HCT116 (cell line): ENCODE data around the gene SLC1A6. TPM values are rescaled to one million over a fixed set of nuclear protein-coding genes. Genes with fewer than 3 reads are reported as not detected.

Source experiments
- ATAC-seq: fragments of 200-7000 bp; cut with Tn5 transposase; 2 replicates; pipeline ENCODE4 v1.9.1; 2020; ENCODE audit warnings: mild to moderate bottlenecking, moderate library complexity
- BruUV-seq: library from RNA; stranded (reverse); fragments of 400-500 nt; replicated peaks from 2 replicates; lab custom pipeline; 2021; lab: Mats Ljungman, UMichigan
- CTCF ChIA-PET: fragments of 300-600 bp; sonication (Branson Sonifier 250); formaldehyde crosslinking; loops from one replicate; lab custom pipeline; 2021; ENCODE audit warnings: antibody characterized with exemption; lab: Charles Lee
- POLR2A ChIA-PET: fragments of 300-600, 350-600 bp; sonication (Branson Sonifier 250); formaldehyde crosslinking; loops from one replicate; lab custom pipeline; 2021; ENCODE audit warnings: antibody characterized with exemption; lab: Charles Lee
- RAD21 ChIA-PET, 2 experiments: fragments of 300-600 bp; sonication (Branson Sonifier 250); formaldehyde crosslinking; loops; one replicate each; lab custom pipeline; 2023; ENCODE audit warnings: low total read pairs in 2 of 2; ENCODE audit not compliant: uncharacterized antibody in 2 of 2, unreplicated experiment in 2 of 2, low non-redundant PET in 1 of 2; lab: Charles Lee
- DNase-seq: peaks from one replicate; pipeline ENCODE4 v3.0.0-alpha.2; 2010; ENCODE audit warnings: low read depth, low spot score
- H2AFZ ChIP-seq: fragments of 200-600 bp; shearing (Covaris generic), sonication (generic); 2 replicates; pipeline ENCODE4 v1.6.1; 2017; ENCODE audit warnings: low read depth, mixed run types, mixed read lengths, antibody characterized with exemption, low read length; ENCODE audit not compliant: poor library complexity, severe bottlenecking
- H3K27ac ChIP-seq: 2 replicates; pipeline ENCODE4 v1.5.1; 2012; ENCODE audit warnings: low read depth, low read length
- H3K27me3 ChIP-seq: fragments of 200-600 bp; sonication (generic); 2 replicates; pipeline ENCODE4 v1.6.1; 2016; ENCODE audit warnings: mixed run types, low read length, mixed read lengths; ENCODE audit not compliant: insufficient read depth
- H3K36me3 ChIP-seq, 2 experiments: fragments of 200-500 bp in 1 of 2; fragments of 200-600 bp in 1 of 2; sonication (Bioruptor generic) in 1 of 2; sonication (generic) in 1 of 2; 2 replicates each; pipeline versions ENCODE4 v1.5.1 to v1.6.1; 2014 to 2016; ENCODE audit warnings: low read length in 2 of 2, inconsistent platforms in 1 of 2, mixed read lengths in 1 of 2, mixed run types in 1 of 2; ENCODE audit not compliant: insufficient read depth in 2 of 2, control insufficient read depth in 1 of 2
- H3K4me1 ChIP-seq, 2 experiments: fragments of 200-600 bp in 1 of 2; sonication (generic) in 1 of 2; 2 replicates each; pipeline versions ENCODE4 v1.5.1 to v1.6.1; 2012 to 2017; ENCODE audit warnings: low read length in 2 of 2, inconsistent platforms in 1 of 2, mild to moderate bottlenecking in 1 of 2, mixed read lengths in 1 of 2, mixed run types in 1 of 2, moderate library complexity in 1 of 2; ENCODE audit not compliant: insufficient read depth in 2 of 2, control insufficient read depth in 1 of 2
- H3K4me2 ChIP-seq: fragments of 200-600 bp; sonication (generic); 2 replicates; pipeline ENCODE4 v1.6.1; 2017; ENCODE audit warnings: mixed run types, low read length, mixed read lengths
- H3K4me3 ChIP-seq, 2 experiments: fragments of 200-600 bp in 1 of 2; sonication (generic) in 1 of 2; replicated peaks in 1 of 2; 2 replicates each; pipeline ENCODE4 v1.5.1; 2011 to 2016; ENCODE audit warnings: low read length in 2 of 2, control low read depth in 1 of 2, low read depth in 1 of 2, mild to moderate bottlenecking in 1 of 2, mixed read lengths in 1 of 2, mixed run types in 1 of 2
- H3K79me2 ChIP-seq: fragments of 200-600 bp; sonication (generic); 2 replicates; pipeline ENCODE4 v1.6.1; 2017; ENCODE audit warnings: mild to moderate bottlenecking, mixed run types, low read length, moderate library complexity, mixed read lengths; ENCODE audit not compliant: insufficient read depth
- H3K9ac ChIP-seq: fragments of 200-600 bp; sonication (generic); 2 replicates; pipeline ENCODE4 v1.6.1; 2016; ENCODE audit warnings: low read length, mixed read lengths
- H3K9me2 ChIP-seq: fragments of 200-600 bp; sonication (generic), shearing (Covaris generic); 2 replicates; pipeline ENCODE4 v1.6.1; 2017; ENCODE audit warnings: mixed run types, mild to moderate bottlenecking, moderate library complexity; ENCODE audit not compliant: insufficient read depth
- H3K9me3 ChIP-seq, 2 experiments: fragments of 200-500 bp in 1 of 2; fragments of 200-600 bp in 1 of 2; sonication (Bioruptor generic) in 1 of 2; sonication (generic) in 1 of 2; 2 replicates each; pipeline ENCODE4 v1.6.1; 2014 to 2017; ENCODE audit warnings: low read length in 2 of 2, mixed read lengths in 2 of 2, inconsistent platforms in 1 of 2, low read depth in 1 of 2, mild to moderate bottlenecking in 1 of 2, mixed run types in 1 of 2, moderate library complexity in 1 of 2; ENCODE audit not compliant: control insufficient read depth in 1 of 2, insufficient read depth in 1 of 2
- H4K20me1 ChIP-seq: fragments of 200-600 bp; sonication (generic), shearing (Covaris generic); 2 replicates; pipeline ENCODE4 v1.6.1; 2017; ENCODE audit warnings: mixed run types, mild to moderate bottlenecking, moderate library complexity; ENCODE audit not compliant: insufficient read depth
- CBX3 ChIP-seq: IDR thresholded peaks from 2 replicates; pipeline ENCODE4 v1.6.1; 2012; ENCODE audit warnings: low read depth
- CEBPB ChIP-seq: IDR thresholded peaks from 2 replicates; pipeline ENCODE4 v1.6.1; 2012; ENCODE audit warnings: low read depth
- EGR1 ChIP-seq: IDR thresholded peaks from 2 replicates; pipeline ENCODE4 v1.6.1; 2012; ENCODE audit warnings: low read depth
- EZH2 ChIP-seq: fragments of 200-600 bp; sonication (generic); IDR thresholded peaks from 2 replicates; pipeline ENCODE4 v1.6.1; 2017; ENCODE audit warnings: antibody characterized with exemption, mixed run types
- EZH2phosphoT487 ChIP-seq: fragments of 200-600 bp; IDR thresholded peaks from 2 replicates; pipeline ENCODE4 v1.6.1; 2018; ENCODE audit warnings: antibody characterized with exemption, borderline replicate concordance
- FOSL1 ChIP-seq: IDR thresholded peaks from 2 replicates; pipeline ENCODE4 v1.6.1; 2012; ENCODE audit warnings: low read depth
- JUND ChIP-seq: IDR thresholded peaks from 2 replicates; pipeline ENCODE4 v1.6.1; 2012
- POLR2AphosphoS5 ChIP-seq: IDR thresholded peaks from 2 replicates; pipeline ENCODE4 v1.6.1; 2011; ENCODE audit warnings: mild to moderate bottlenecking, low read depth, low read length, moderate library complexity
- RAD21 ChIP-seq: IDR thresholded peaks from 2 replicates; pipeline ENCODE4 v1.6.1; 2012; ENCODE audit warnings: low read depth, mild to moderate bottlenecking
- SP1 ChIP-seq: IDR thresholded peaks from 2 replicates; pipeline ENCODE4 v1.6.1; 2012; ENCODE audit warnings: low read depth
- TCF7L2 ChIP-seq: IDR thresholded peaks from 2 replicates; pipeline ENCODE4 v1.7.0; 2011; ENCODE audit warnings: borderline replicate concordance, inconsistent platforms; ENCODE audit not compliant: insufficient read depth, insufficient read length; ENCODE audit errors: extremely low read depth
- YY1 ChIP-seq: IDR thresholded peaks from 2 replicates; pipeline ENCODE4 v1.6.1; 2011; ENCODE audit warnings: low read length, low read depth, moderate library complexity, mild to moderate bottlenecking; ENCODE audit not compliant: insufficient replicate concordance; ENCODE audit errors: extremely low read depth
- ZFX ChIP-seq: fragments of 450-650 bp; IDR thresholded peaks from 2 replicates; pipeline ENCODE4 v1.6.1; 2017
- ZNF274 ChIP-seq: fragments of 200-500 bp; sonication (Bioruptor generic); IDR thresholded peaks from 2 replicates; pipeline ENCODE4 v1.6.1; 2014; ENCODE audit warnings: mild to moderate bottlenecking, low read depth, low read length, inconsistent platforms
- intact Hi-C: fragments of 100-400 bp; cut with micrococcal nuclease; formaldehyde crosslinking; loops from 2 replicates; pipeline ENCODE4 v1.10.0; 2022
- total RNA-seq: library from RNA; stranded (reverse); gene quantifications from one replicate; pipeline ENCODE4 v1.2.1, GENCODE V29; 2021; ENCODE audit not compliant: unreplicated experiment
- TF ChIP-seq, protein P1 (sequence below): IDR thresholded peaks from 2 replicates; pipeline ENCODE4 v1.6.1; 2012; ENCODE audit warnings: low read depth
- TF ChIP-seq, protein P2 (sequence below): IDR thresholded peaks from 2 replicates; pipeline ENCODE4 v1.6.1; 2012
- TF ChIP-seq, protein P3 (sequence below): IDR thresholded peaks from 2 replicates; pipeline ENCODE4 v1.6.1; 2011; ENCODE audit warnings: mild to moderate bottlenecking, low read length, moderate library complexity; ENCODE audit not compliant: insufficient replicate concordance; ENCODE audit errors: extremely low read depth
- TF ChIP-seq, protein P4 (sequence below): IDR thresholded peaks from 2 replicates; pipeline ENCODE4 v1.6.1; 2012
- TF ChIP-seq, protein P5 (sequence below), 3 experiments: fragments of 200-600 bp in 1 of 3; sonication (generic) in 1 of 3; IDR thresholded peaks in 2 of 3; conservative IDR thresholded peaks in 1 of 3; 2 replicates each; pipeline ENCODE4 v1.5.1; 2012 to 2017; ENCODE audit warnings: low read depth in 2 of 3, low read length in 2 of 3, antibody characterized with exemption in 1 of 3, borderline replicate concordance in 1 of 3, control low read depth in 1 of 3, mild to moderate bottlenecking in 1 of 3, mixed read lengths in 1 of 3, mixed run types in 1 of 3, moderate library complexity in 1 of 3; ENCODE audit not compliant: insufficient read depth in 1 of 3

The SLC1A6 gene
- total RNA-seq, 1 experiment from 2014 or later, result not detected

DNA sequence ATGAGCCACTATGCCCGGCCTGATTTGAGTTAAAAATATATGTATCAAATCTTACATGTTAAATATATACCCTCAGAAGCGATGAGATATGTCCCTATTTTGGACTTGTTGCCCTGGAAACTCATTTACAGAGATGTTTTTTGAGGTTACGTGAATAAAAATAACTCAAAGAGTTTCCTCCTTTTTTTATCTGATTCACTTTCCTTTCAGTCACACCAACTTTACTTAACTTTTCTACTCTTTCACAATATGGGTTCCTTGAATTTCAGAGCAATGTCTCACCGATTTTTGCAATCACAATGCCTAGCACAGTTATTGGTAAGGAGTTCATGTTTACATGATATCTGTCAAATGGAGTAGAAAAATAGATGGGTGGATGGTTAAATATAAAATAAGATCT lies 36.1 kb downstream of the SLC1A6 start:
- CTCF ChIA-PET, result no interaction called here
- TF ChIP-seq, protein P1, sequence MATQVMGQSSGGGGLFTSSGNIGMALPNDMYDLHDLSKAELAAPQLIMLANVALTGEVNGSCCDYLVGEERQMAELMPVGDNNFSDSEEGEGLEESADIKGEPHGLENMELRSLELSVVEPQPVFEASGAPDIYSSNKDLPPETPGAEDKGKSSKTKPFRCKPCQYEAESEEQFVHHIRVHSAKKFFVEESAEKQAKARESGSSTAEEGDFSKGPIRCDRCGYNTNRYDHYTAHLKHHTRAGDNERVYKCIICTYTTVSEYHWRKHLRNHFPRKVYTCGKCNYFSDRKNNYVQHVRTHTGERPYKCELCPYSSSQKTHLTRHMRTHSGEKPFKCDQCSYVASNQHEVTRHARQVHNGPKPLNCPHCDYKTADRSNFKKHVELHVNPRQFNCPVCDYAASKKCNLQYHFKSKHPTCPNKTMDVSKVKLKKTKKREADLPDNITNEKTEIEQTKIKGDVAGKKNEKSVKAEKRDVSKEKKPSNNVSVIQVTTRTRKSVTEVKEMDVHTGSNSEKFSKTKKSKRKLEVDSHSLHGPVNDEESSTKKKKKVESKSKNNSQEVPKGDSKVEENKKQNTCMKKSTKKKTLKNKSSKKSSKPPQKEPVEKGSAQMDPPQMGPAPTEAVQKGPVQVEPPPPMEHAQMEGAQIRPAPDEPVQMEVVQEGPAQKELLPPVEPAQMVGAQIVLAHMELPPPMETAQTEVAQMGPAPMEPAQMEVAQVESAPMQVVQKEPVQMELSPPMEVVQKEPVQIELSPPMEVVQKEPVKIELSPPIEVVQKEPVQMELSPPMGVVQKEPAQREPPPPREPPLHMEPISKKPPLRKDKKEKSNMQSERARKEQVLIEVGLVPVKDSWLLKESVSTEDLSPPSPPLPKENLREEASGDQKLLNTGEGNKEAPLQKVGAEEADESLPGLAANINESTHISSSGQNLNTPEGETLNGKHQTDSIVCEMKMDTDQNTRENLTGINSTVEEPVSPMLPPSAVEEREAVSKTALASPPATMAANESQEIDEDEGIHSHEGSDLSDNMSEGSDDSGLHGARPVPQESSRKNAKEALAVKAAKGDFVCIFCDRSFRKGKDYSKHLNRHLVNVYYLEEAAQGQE, result no peak
- TF ChIP-seq ZFX (no peak), ZNF274 (no peak), JUND (no peak), CBX3 (no peak), EZH2phosphoT487 (no peak), EZH2 (no peak), TCF7L2 (no peak), YY1 (no peak), SP1 (no peak), FOSL1 (no peak), POLR2AphosphoS5 (no peak), EGR1 (no peak), CEBPB (no peak), RAD21 (no peak)
- TF ChIP-seq, protein P2, sequence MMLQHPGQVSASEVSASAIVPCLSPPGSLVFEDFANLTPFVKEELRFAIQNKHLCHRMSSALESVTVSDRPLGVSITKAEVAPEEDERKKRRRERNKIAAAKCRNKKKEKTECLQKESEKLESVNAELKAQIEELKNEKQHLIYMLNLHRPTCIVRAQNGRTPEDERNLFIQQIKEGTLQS, result no peak
- TF ChIP-seq, protein P3, sequence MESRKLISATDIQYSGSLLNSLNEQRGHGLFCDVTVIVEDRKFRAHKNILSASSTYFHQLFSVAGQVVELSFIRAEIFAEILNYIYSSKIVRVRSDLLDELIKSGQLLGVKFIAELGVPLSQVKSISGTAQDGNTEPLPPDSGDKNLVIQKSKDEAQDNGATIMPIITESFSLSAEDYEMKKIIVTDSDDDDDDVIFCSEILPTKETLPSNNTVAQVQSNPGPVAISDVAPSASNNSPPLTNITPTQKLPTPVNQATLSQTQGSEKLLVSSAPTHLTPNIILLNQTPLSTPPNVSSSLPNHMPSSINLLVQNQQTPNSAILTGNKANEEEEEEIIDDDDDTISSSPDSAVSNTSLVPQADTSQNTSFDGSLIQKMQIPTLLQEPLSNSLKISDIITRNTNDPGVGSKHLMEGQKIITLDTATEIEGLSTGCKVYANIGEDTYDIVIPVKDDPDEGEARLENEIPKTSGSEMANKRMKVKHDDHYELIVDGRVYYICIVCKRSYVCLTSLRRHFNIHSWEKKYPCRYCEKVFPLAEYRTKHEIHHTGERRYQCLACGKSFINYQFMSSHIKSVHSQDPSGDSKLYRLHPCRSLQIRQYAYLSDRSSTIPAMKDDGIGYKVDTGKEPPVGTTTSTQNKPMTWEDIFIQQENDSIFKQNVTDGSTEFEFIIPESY, result no peak
- TF ChIP-seq, protein P4, sequence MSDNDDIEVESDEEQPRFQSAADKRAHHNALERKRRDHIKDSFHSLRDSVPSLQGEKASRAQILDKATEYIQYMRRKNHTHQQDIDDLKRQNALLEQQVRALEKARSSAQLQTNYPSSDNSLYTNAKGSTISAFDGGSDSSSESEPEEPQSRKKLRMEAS, result no peak
- TF ChIP-seq, protein P5, sequence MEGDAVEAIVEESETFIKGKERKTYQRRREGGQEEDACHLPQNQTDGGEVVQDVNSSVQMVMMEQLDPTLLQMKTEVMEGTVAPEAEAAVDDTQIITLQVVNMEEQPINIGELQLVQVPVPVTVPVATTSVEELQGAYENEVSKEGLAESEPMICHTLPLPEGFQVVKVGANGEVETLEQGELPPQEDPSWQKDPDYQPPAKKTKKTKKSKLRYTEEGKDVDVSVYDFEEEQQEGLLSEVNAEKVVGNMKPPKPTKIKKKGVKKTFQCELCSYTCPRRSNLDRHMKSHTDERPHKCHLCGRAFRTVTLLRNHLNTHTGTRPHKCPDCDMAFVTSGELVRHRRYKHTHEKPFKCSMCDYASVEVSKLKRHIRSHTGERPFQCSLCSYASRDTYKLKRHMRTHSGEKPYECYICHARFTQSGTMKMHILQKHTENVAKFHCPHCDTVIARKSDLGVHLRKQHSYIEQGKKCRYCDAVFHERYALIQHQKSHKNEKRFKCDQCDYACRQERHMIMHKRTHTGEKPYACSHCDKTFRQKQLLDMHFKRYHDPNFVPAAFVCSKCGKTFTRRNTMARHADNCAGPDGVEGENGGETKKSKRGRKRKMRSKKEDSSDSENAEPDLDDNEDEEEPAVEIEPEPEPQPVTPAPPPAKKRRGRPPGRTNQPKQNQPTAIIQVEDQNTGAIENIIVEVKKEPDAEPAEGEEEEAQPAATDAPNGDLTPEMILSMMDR (IDR thresholded peaks at IDR 0.05 in 2 of 3, conservative IDR thresholded peaks at IDR 0.05 in 1 of 3; ENCODE audit: borderline replicate concordance in 1 of 3, insufficient read depth in 1 of 3, low read depth in 2 of 3, low read length in 2 of 3), result no peak
- no peak for DNase-seq
- Histone ChIP-seq H3K9me2 (no peaks in the 10 kb centered on the region), H3K4me3 (no peak overlapping the region), H3K79me2 (no peaks in the 10 kb centered on the region), H3K9ac (no peak overlapping the region), H3K27me3 (peaks cover 7% of the 10 kb centered on the region; the same call in 1 of the 2 replicates), H3K36me3 (no peaks in the 10 kb centered on the region), H3K4me2 (no peak overlapping the region), H3K9me3 (no peaks in the 10 kb centered on the region), H3K27ac (no peak overlapping the region), H2AFZ (no peak overlapping the region), H3K4me1 (no peaks in the 10 kb centered on the region), H4K20me1 (no peaks in the 10 kb centered on the region)
- BruUV-seq, result no TSS peak
- intact Hi-C loops, result no loop called here
- ATAC-seq, result no peak
- POLR2A ChIA-PET, result interaction anchor here (1.2 kb wide), 1 partner anchor 15 kb away, joined by 3 read pairs; no protein-coding TSS in a partner anchor
- RAD21 ChIA-PET, result no interaction called here
